Lung (tissue), 12 donors: ENCODE results near the gene ANKRD1. TPM values are rescaled to one million over a fixed set of nuclear protein-coding genes. Genes with fewer than 3 reads are reported as not detected.
A peak's percentile ranks its signal among the peaks of the same experiment; 100 is the strongest.

ENCODE experiments used
- ATAC-seq: fragments of 200-7000 bp; cut with Tn5 transposase; one replicate; pipeline ENCODE4 v1.9.1; 2020; ENCODE audit warnings: moderate number of reproducible peaks; ENCODE audit not compliant: insufficient read depth, low FRiP score
- DNase-seq, 3 donors: peaks; one replicate each; pipeline ENCODE4 v3.0.0-alpha.2; 2013 to 2017
- H3K27ac ChIP-seq, 2 donors: one replicate each; pipeline ENCODE4 v1.5.1; 2013; ENCODE audit warnings: mild to moderate bottlenecking in 2 of 2, moderate library complexity in 2 of 2, control low read depth in 1 of 2, inconsistent platforms in 1 of 2, low read depth in 1 of 2, low read length in 1 of 2
- H3K27me3 ChIP-seq, 3 donors: one replicate each; pipeline ENCODE4 v1.5.1; 2013; ENCODE audit warnings: low read length in 2 of 3; ENCODE audit not compliant: control insufficient read depth in 3 of 3, insufficient read depth in 3 of 3
- H3K36me3 ChIP-seq, 4 donors: one replicate each; pipeline ENCODE4 v1.5.1; 2013; ENCODE audit warnings: low read length in 4 of 4, mild to moderate bottlenecking in 1 of 4, moderate library complexity in 1 of 4; ENCODE audit not compliant: control insufficient read depth in 4 of 4, insufficient read depth in 4 of 4
- H3K4me1 ChIP-seq, 5 donors: one replicate each; pipeline ENCODE4 v1.5.1; 2013; ENCODE audit warnings: low read length in 5 of 5, mild to moderate bottlenecking in 2 of 5, moderate library complexity in 1 of 5; ENCODE audit not compliant: control insufficient read depth in 5 of 5, insufficient read depth in 5 of 5
- H3K4me3 ChIP-seq: one replicate; pipeline ENCODE4 v1.5.1; 2013; ENCODE audit warnings: mild to moderate bottlenecking, control low read depth, moderate library complexity
- H3K9ac ChIP-seq, 2 donors: one replicate each; pipeline ENCODE4 v1.5.1; 2013; ENCODE audit warnings: low read length in 2 of 2, control low read depth in 1 of 2; ENCODE audit not compliant: insufficient read depth in 1 of 2
- H3K9me3 ChIP-seq, 4 donors: one replicate each; pipeline ENCODE4 v1.5.1; 2013; ENCODE audit warnings: low read length in 3 of 4, mild to moderate bottlenecking in 1 of 4, moderate library complexity in 1 of 4; ENCODE audit not compliant: control insufficient read depth in 4 of 4, insufficient read depth in 3 of 4
- CTCF ChIP-seq: IDR thresholded peaks from 2 replicates; pipeline ENCODE4 v1.5.1; 2012; ENCODE audit warnings: mild to moderate bottlenecking; ENCODE audit errors: control extremely low read depth, extremely low read depth
- WGBS, 2 donors: extraction: QIAGEN DNeasy Blood & Tissue Kit; methylation state at CpG; one replicate each; pipeline ENCODE4 v1.1.7; 2013; 5-methylcytosine and 5-hydroxymethylcytosine counted together
- polyA plus RNA-seq, 2 donors: library from polyadenylated mRNA; stranded (reverse); fragments of 200-250 nt; gene quantifications; one replicate each; pipeline ENCODE4 v1.2.1, GENCODE V29; 2013
- total RNA-seq, 2 donors: library from RNA; depleted of rRNA in 1 of 2; stranded (reverse); fragments of >200 nt in 1 of 2; gene quantifications; one replicate each; pipeline ENCODE4 v1.2.1, GENCODE V29; 2014 to 2021
- donor health status: control.
- donor health status: control.
- donor health status: Bipolar disorder and iron deficiency.
- donor health status: healthy.
- donor health status: DM: yes; HTN: yes; CAD: no.

Gene ANKRD1
- total and polyA plus RNA-seq, 4 donors: 5.7 to 105 (median 13.7) TPM

- peaks cover 8 to 32% (median 21%) of the 10 kb centered on the region in 4 donors for H3K36me3 ChIP-seq
- no peak for TF ChIP-seq CTCF
- 89 to 90% methylated on average over 2 of the region's 2 CpGs for WGBS, 2 donors
Measured at GRCh38 chr10:90879062-90879461, 41.8 kb downstream of the ANKRD1 start.

GRCh38 chr10:90872648-90873020 lies 48.3 kb downstream of the ANKRD1 start:
- ATAC-seq (no peak), DNase-seq (no peak)
- Histone ChIP-seq H3K36me3 (peaks cover 7 to 11% (median 9%) of the 10 kb centered on the region in 4 donors), H3K4me3 (peak overlapping the region; percentile 76), H3K27me3 (no peaks in the 10 kb centered on the region), H3K9me3 (peaks cover 0 to 3% (median 1%) of the 10 kb centered on the region in 4 donors), H3K4me1 (peaks cover 0 to 17% (median 5%) of the 10 kb centered on the region in 5 donors), H3K27ac (no peak overlapping the region), H3K9ac (peak overlapping the region; percentile 76 to 86)
- WGBS, 2 donors: 21 to 33% methylated on average over 8 of the region's 8 CpGs
- TF ChIP-seq CTCF: no peak

More at GRCh38 chr10:90879062-90879461, 41.8 kb downstream of the ANKRD1 start:
- Histone ChIP-seq H3K9me3 (no peaks in the 10 kb centered on the region), H3K9ac (no peak overlapping the region), H3K27me3 (no peaks in the 10 kb centered on the region), H3K4me3 (no peak overlapping the region), H3K27ac (no peak overlapping the region), H3K4me1 (peaks cover 0 to under 1% (median 0%) of the 10 kb centered on the region in 5 donors)
- no peak for ATAC-seq
- DNase-seq: no peak

- TF ChIP-seq CTCF: no peak
- ATAC-seq: peak; percentile 97
- H3K9me3 ChIP-seq: peaks cover 0 to 3% (median 1%) of the 10 kb centered on the region in 4 donors
- H3K4me3 ChIP-seq: peak within 1 kb of the TSS; percentile 76
- 0 to 1% methylated on average over 43 of the region's 43 CpGs for WGBS, 2 donors
- peak; percentile 87 to 90 (median 89) for DNase-seq
- peak within 1 kb of the TSS; percentile 46 to 73 for H3K27ac ChIP-seq
- H3K27me3 ChIP-seq: no peaks in the 10 kb centered on the region
- H3K9ac ChIP-seq: peak within 1 kb of the TSS; percentile 76 to 86
- H3K4me1 ChIP-seq: peaks cover 0 to 17% (median 5%) of the 10 kb centered on the region in 5 donors
- peaks cover 5 to 11% (median 7%) of the 10 kb centered on the region in 4 donors for H3K36me3 ChIP-seq
Measured at GRCh38 chr10:90871766-90872647, 48.9 kb downstream of the ANKRD1 start, which contains the start of gene RPP30. TSS of gene RPP30 (plus strand) at chr10:90871974. CDS start at chr10:90871987, 13 bp downstream.
